KBM-7 (cell line): ENCODE measurements around the gene BLTP3B.

Experiments
- DNase-seq: peaks from one replicate; pipeline ENCODE4 v3.0.0-alpha.2; 2015
- in situ Hi-C: fragments of 300-500 bp; cut with MboI; formaldehyde crosslinking; loops from 2 replicates; pipeline ENCODE4 v1.14.3; 2020; ENCODE audit warnings: low sequenced_read_pairs, low pct_unique_long_range_greater_than_20kb, mixed read lengths

Gene BLTP3B

GRCh38 chr12:100164153-100164704 is 21.6 kb upstream of the BLTP3B start:
- no peak for DNase-seq
- in situ Hi-C loops: no loop called here

GRCh38 chr12:100163416-100164152 is 20.9 kb upstream of the BLTP3B start:
- peak; percentile 86 for DNase-seq
- in situ Hi-C loops: no loop called here

- DNase-seq: no peak
- in situ Hi-C loops: no loop called here
Observed at GRCh38 chr12:100159391-100160104, 16.9 kb upstream of the BLTP3B start.

GRCh38 chr12:100158535-100158934 is 15.9 kb upstream of the BLTP3B start:
- in situ Hi-C loops: no loop called here

GRCh38 chr12:100157427-100157821 is 14.8 kb upstream of the BLTP3B start:
- no peak for DNase-seq
- in situ Hi-C loops: no loop called here

More at GRCh38 chr12:100158535-100158934, 15.9 kb upstream of the BLTP3B start:
- DNase-seq: no peak

- in situ Hi-C loops: no loop called here
- DNase-seq: no peak
Observed at GRCh38 chr12:100156731-100157426, 14.2 kb upstream of the BLTP3B start.

- in situ Hi-C loops: no loop called here
- DNase-seq: peak; percentile 77
Observed at GRCh38 chr12:100154474-100155247, 12.0 kb upstream of the BLTP3B start.

GRCh38 chr12:100153131-100153530 is 10.5 kb upstream of the BLTP3B start:
- in situ Hi-C loops: no loop called here
- no peak for DNase-seq

- no peak for DNase-seq
- in situ Hi-C loops: no loop called here
Observed at GRCh38 chr12:100151769-100152168, 9.1 kb upstream of the BLTP3B start.

GRCh38 chr12:100146252-100146651 is 3.6 kb upstream of the BLTP3B start:
- DNase-seq: no peak
- in situ Hi-C loops: no loop called here

GRCh38 chr12:100145643-100146042 is 3.0 kb upstream of the BLTP3B start:
- in situ Hi-C loops: no loop called here
- DNase-seq: no peak

GRCh38 chr12:100141998-100142850 is 450 bp downstream of the BLTP3B start:
- in situ Hi-C loops: no loop called here
- peak; percentile 63 for DNase-seq

- in situ Hi-C loops: no loop called here
- DNase-seq: peak; percentile 65
Observed at GRCh38 chr12:100141666-100141997, 1.0 kb downstream of the BLTP3B start.

GRCh38 chr12:100138803-100139098 is 3.9 kb downstream of the BLTP3B start:
- in situ Hi-C loops: no loop called here
- DNase-seq: peak; percentile 29

GRCh38 chr12:100138048-100138802 is 4.4 kb downstream of the BLTP3B start:
- in situ Hi-C loops: no loop called here
- DNase-seq: peak; percentile 65

- in situ Hi-C loops: no loop called here
- no peak for DNase-seq
Observed at GRCh38 chr12:100133200-100133599, 9.5 kb downstream of the BLTP3B start.

- in situ Hi-C loops: no loop called here
- DNase-seq: peak; percentile 69
Observed at GRCh38 chr12:100128512-100128908, 14.2 kb downstream of the BLTP3B start.
